ENCODE data around the gene OR52J3. TPM values are rescaled to one million over a fixed set of nuclear protein-coding genes. Genes with fewer than 3 reads are reported as not detected.

OR52J3 gene
- total RNA-seq, result not detected in 2 replicates

GRCh38 chr11:5046226-5046625 lies at the start of gene OR52J3:
Gene OR52J3 (plus strand): TSS chr11:5046526. CDS start chr11:5046526, 0 bp downstream.

GRCh38 chr11:5059391-5059790 lies 13.1 kb downstream of the OR52J3 start, which contains the start of gene OR52E2:
Gene OR52E2 (minus strand): TSS chr11:5059627. CDS start chr11:5059627, 0 bp downstream.

GRCh38 chr11:5069272-5069671 lies 22.9 kb downstream of the OR52J3 start, which contains the start of gene OR52E1:
Gene OR52E1 (plus strand): TSS chr11:5069572.

Other genes starting within 250 kb of the OR52J3 start
- not detected in 2 replicates for gene OR52R1, start 242.1 kb upstream of the OR52J3 start, total RNA-seq
- not detected in 2 replicates for gene OR51F2, start 225.2 kb upstream of the OR52J3 start, total RNA-seq
- not detected in 2 replicates for gene OR51S1, start 197.3 kb upstream of the OR52J3 start, total RNA-seq
- not detected in 2 replicates for gene OR51T1, start 164.6 kb upstream of the OR52J3 start, total RNA-seq
- gene OR51A7, start 142.7 kb upstream of the OR52J3 start, total RNA-seq, result not detected in 2 replicates
- not detected in 2 replicates for gene OR51G2, start 127.2 kb upstream of the OR52J3 start, total RNA-seq
- gene OR51G1, start 122.2 kb upstream of the OR52J3 start, total RNA-seq, result not detected in 2 replicates
- gene OR51A4, start 98.9 kb upstream of the OR52J3 start, total RNA-seq, result not detected in 2 replicates
- not detected in 2 replicates for gene OR51A2, start 90.8 kb upstream of the OR52J3 start, total RNA-seq
- gene OR51L1, start 51.7 kb upstream of the OR52J3 start, total RNA-seq, result not detected in 2 replicates
- gene OR52E2, start 13.1 kb downstream of the OR52J3 start, total RNA-seq, result not detected in 2 replicates
- gene OR52E1, start 23.0 kb downstream of the OR52J3 start, total RNA-seq, result not detected in 2 replicates
- not detected in 2 replicates for gene OR52A5, start 91.8 kb downstream of the OR52J3 start, total RNA-seq
- not detected in 2 replicates for gene OR52A1, start 108.2 kb downstream of the OR52J3 start, total RNA-seq
- not detected in 2 replicates for gene OR51V1, start 154.2 kb downstream of the OR52J3 start, total RNA-seq
- not detected in 2 replicates for gene HBB, start 180.5 kb downstream of the OR52J3 start, total RNA-seq
- gene HBD, start 188.0 kb downstream of the OR52J3 start, total RNA-seq, result not detected in 2 replicates
- not detected in 2 replicates for gene HBG1, start 203.3 kb downstream of the OR52J3 start, total RNA-seq
- gene HBG2, start 208.3 kb downstream of the OR52J3 start, total RNA-seq, result 0.18 TPM in 1 of 2 replicates, not detected in the other
- gene HBE1, start 223.4 kb downstream of the OR52J3 start, total RNA-seq, result 0.18 TPM in 1 of 2 replicates, not detected in the other